Gastroesophageal sphincter (tissue), 4 donors: Measurements from ENCODE around the gene IKZF1. TPM values are rescaled to one million over a fixed set of nuclear protein-coding genes. Genes with fewer than 3 reads are reported as not detected.

Source experiments
- ATAC-seq: fragments of 150-250 bp; one replicate; pipeline ENCODE4 v1.9.1; 2016; ENCODE audit warnings: mild to moderate bottlenecking, moderate library complexity
- H3K27ac ChIP-seq, 4 donors: fragments of 200-600 bp; sonication (generic) in 3 of 4; 1 replicate in 3 of 4; 2 replicates in 1 of 4; pipeline ENCODE4 v1.5.1; 2016 to 2019
- H3K27me3 ChIP-seq: fragments of 200-600 bp; sonication (generic); one replicate; pipeline ENCODE4 v1.5.1; 2019
- H3K36me3 ChIP-seq, 2 donors: fragments of 200-600 bp; sonication (generic); one replicate each; pipeline ENCODE4 v1.5.1; 2019; ENCODE audit warnings: control low read depth in 1 of 2
- H3K4me1 ChIP-seq, 3 donors: fragments of 200-600 bp; sonication (generic); 1 replicate in 2 of 3; 2 replicates in 1 of 3; pipeline ENCODE4 v1.5.1; 2016 to 2019; ENCODE audit warnings: control low read depth in 2 of 3
- H3K4me3 ChIP-seq, 2 donors: fragments of 200-600 bp; sonication (generic); one replicate each; pipeline ENCODE4 v1.5.1; 2019; ENCODE audit warnings: mild to moderate bottlenecking in 1 of 2, moderate library complexity in 1 of 2
- H3K9me3 ChIP-seq, 3 donors: fragments of 200-600 bp; sonication (generic); one replicate each; pipeline ENCODE4 v1.5.1; 2017 to 2019; ENCODE audit warnings: control low read depth in 2 of 3
- CTCF ChIP-seq, 4 experiments: fragments of 200-600 bp in 2 of 4; fragments of 450-650 bp in 2 of 4; sonication (generic) in 1 of 4; IDR thresholded peaks; one replicate each; pipeline ENCODE4 v1.5.1; 2017 to 2019; ENCODE audit warnings: antibody characterized with exemption in 4 of 4, mild to moderate bottlenecking in 2 of 4, moderate library complexity in 2 of 4
- EP300 ChIP-seq: sonication (generic); formaldehyde crosslinking; IDR thresholded peaks from one replicate; pipeline ENCODE4 v1.6.1; 2017; ENCODE audit warnings: antibody characterized with exemption, mild to moderate bottlenecking
- POLR2A ChIP-seq, 2 donors: fragments of 450-650 bp; IDR thresholded peaks; one replicate each; pipeline ENCODE4 v1.6.1; 2017; ENCODE audit warnings: antibody characterized with exemption in 2 of 2, mild to moderate bottlenecking in 2 of 2, moderate library complexity in 1 of 2
- POLR2AphosphoS5 ChIP-seq: sonication (generic); formaldehyde crosslinking; IDR thresholded peaks from one replicate; pipeline ENCODE4 v1.6.1; 2017; ENCODE audit warnings: antibody characterized with exemption
- WGBS, 2 donors: methylation state at CpG; one replicate each; pipeline ENCODE4 v1.1.5; 2018; ENCODE audit warnings: low coverage in 1 of 2; 5-methylcytosine and 5-hydroxymethylcytosine counted together
- total RNA-seq, 4 donors: library from RNA; depleted of rRNA; stranded (reverse); fragments of >200 nt; gene quantifications; one replicate each; pipeline ENCODE4 v1.1.0, GENCODE V29; 2016

The IKZF1 gene
- total RNA-seq, 4 donors from 2014 or later: 2.5 to 14.1 (median 5.9) TPM

- no peak for ATAC-seq
- TF ChIP-seq POLR2A (IDR thresholded peaks at IDR 0.05) (no peak), CTCF (IDR thresholded peaks at IDR 0.05) (no peak), POLR2AphosphoS5 (no peak)
Observed at GRCh38 chr7:50296799-50297198, 7.7 kb upstream of the IKZF1 start.

GRCh38 chr7:50298811-50299562 is 5.5 kb upstream of the IKZF1 start:
- TF ChIP-seq POLR2AphosphoS5: no peak
- TF ChIP-seq EP300: no peak
- no peak for TF ChIP-seq POLR2A (IDR thresholded peaks at IDR 0.05)
- TF ChIP-seq CTCF (IDR thresholded peaks at IDR 0.05): no peak
- no peaks in the 10 kb centered on the region for H3K9me3 ChIP-seq
- peaks cover 0 to under 1% (median 0%) of the 10 kb centered on the region in 3 donors for H3K4me1 ChIP-seq
- no peak overlapping the region for H3K27ac ChIP-seq
- H3K27me3 ChIP-seq: peaks cover 25% of the 10 kb centered on the region
- no peaks in the 10 kb centered on the region for H3K36me3 ChIP-seq
- WGBS, 2 donors: 57 to 73% methylated on average over 5 to 6 of the region's 8 CpGs
- no peak overlapping the region for H3K4me3 ChIP-seq
- no peak for ATAC-seq

More at GRCh38 chr7:50296799-50297198, 7.7 kb upstream of the IKZF1 start:
- H3K4me1 ChIP-seq: no peaks in the 10 kb centered on the region
- no peak overlapping the region for H3K27ac ChIP-seq
- no peaks in the 10 kb centered on the region for H3K36me3 ChIP-seq
- WGBS, 2 donors: 77 to 83% methylated on average over 2 to 4 of the region's 4 CpGs
- H3K9me3 ChIP-seq: no peaks in the 10 kb centered on the region
- H3K4me3 ChIP-seq: no peak overlapping the region
- peaks cover 5% of the 10 kb centered on the region for H3K27me3 ChIP-seq

- WGBS, 2 donors: 64 to 65% methylated on average over 2 to 3 of the region's 4 CpGs
- Histone ChIP-seq H3K27me3 (peaks cover 38% of the 10 kb centered on the region), H3K36me3 (no peaks in the 10 kb centered on the region), H3K4me1 (peaks cover 0 to 13% (median 0%) of the 10 kb centered on the region in 3 donors), H3K27ac (no peak overlapping the region), H3K4me3 (no peak overlapping the region), H3K9me3 (no peaks in the 10 kb centered on the region)
- no peak for ATAC-seq
- TF ChIP-seq POLR2AphosphoS5: no peak
- TF ChIP-seq CTCF (IDR thresholded peaks at IDR 0.05): no peak
- TF ChIP-seq POLR2A (IDR thresholded peaks at IDR 0.05): no peak
- no peak for TF ChIP-seq EP300
Observed at GRCh38 chr7:50300336-50300735, 4.2 kb upstream of the IKZF1 start.

GRCh38 chr7:50302486-50303334 is 1.8 kb upstream of the IKZF1 start:
- 93 to 100% methylated on average over 1 to 14 of the region's 28 CpGs for WGBS, 2 donors
- Histone ChIP-seq H3K36me3 (no peaks in the 10 kb centered on the region), H3K27ac (no peak overlapping the region), H3K27me3 (peaks cover 57% of the 10 kb centered on the region), H3K9me3 (no peaks in the 10 kb centered on the region), H3K4me3 (no peak overlapping the region), H3K4me1 (peaks cover 0 to 13% (median 0%) of the 10 kb centered on the region in 3 donors)
- no peak for ATAC-seq
- TF ChIP-seq POLR2A (IDR thresholded peaks at IDR 0.05): no peak
- TF ChIP-seq POLR2AphosphoS5: no peak
- TF ChIP-seq CTCF (IDR thresholded peaks at IDR 0.05): no peak
- no peak for TF ChIP-seq EP300
